Panc1 (cell line): Measurements from ENCODE around the gene PDPK1. TPM values are rescaled to one million over a fixed set of nuclear protein-coding genes. Genes with fewer than 3 reads are reported as not detected.

ENCODE experiments used
- ATAC-seq: fragments of 200-7000 bp; cut with Tn5 transposase; 2 replicates; pipeline ENCODE4 v1.9.1; 2020; ENCODE audit warnings: mild to moderate bottlenecking, moderate library complexity
- BruUV-seq: library from RNA; stranded (reverse); fragments of 400-500 nt; replicated peaks from 2 replicates; lab custom pipeline; 2021; lab: Mats Ljungman, UMichigan
- CTCF ChIA-PET: fragments of 300-600 bp; sonication (Branson Sonifier 250); formaldehyde crosslinking; loops from one replicate; lab custom pipeline; 2022; ENCODE audit warnings: antibody characterized with exemption; lab: Charles Lee
- POLR2A ChIA-PET: fragments of 300-600 bp; sonication (Branson Sonifier 250); formaldehyde crosslinking; loops from one replicate; lab custom pipeline; 2022; ENCODE audit warnings: antibody characterized with exemption; lab: Charles Lee
- DNase-seq: peaks from one replicate; pipeline ENCODE4 v3.0.0-alpha.2; 2010; ENCODE audit warnings: low read depth, low spot score
- H3K27ac ChIP-seq: 2 replicates; pipeline ENCODE4 v1.5.1; 2011; ENCODE audit warnings: mild to moderate bottlenecking, low read length, inconsistent platforms
- H3K27me3 ChIP-seq: fragments of 200-500 bp; sonication (Bioruptor generic); 2 replicates; pipeline ENCODE4 v1.6.0; 2014; ENCODE audit warnings: low read length, inconsistent platforms; ENCODE audit not compliant: control insufficient read depth, insufficient read depth
- H3K36me3 ChIP-seq: fragments of 200-500 bp; sonication (Bioruptor generic); 2 replicates; pipeline ENCODE4 v1.5.1; 2014; ENCODE audit warnings: inconsistent platforms, mild to moderate bottlenecking, low read length, moderate library complexity; ENCODE audit not compliant: control insufficient read depth, insufficient read depth
- H3K4me1 ChIP-seq: 2 replicates; pipeline ENCODE4 v1.5.1; 2011; ENCODE audit warnings: inconsistent platforms, mild to moderate bottlenecking, low read length, moderate library complexity; ENCODE audit not compliant: control insufficient read depth, insufficient read depth
- H3K4me3 ChIP-seq, 2 experiments: 2 replicates each; pipeline ENCODE4 v1.5.1; 2011 to 2012; ENCODE audit warnings: low read depth in 2 of 2, low read length in 2 of 2, mild to moderate bottlenecking in 2 of 2, inconsistent platforms in 1 of 2, moderate library complexity in 1 of 2
- H3K9me3 ChIP-seq: fragments of 200-500 bp; sonication (Bioruptor generic); 2 replicates; pipeline ENCODE4 v1.5.1; 2014; ENCODE audit warnings: low read depth, mild to moderate bottlenecking, inconsistent platforms, low read length, moderate library complexity; ENCODE audit not compliant: control insufficient read depth, insufficient read depth
- POLR2AphosphoS5 ChIP-seq: IDR thresholded peaks from 2 replicates; pipeline ENCODE4 v1.6.1; 2012; ENCODE audit warnings: mild to moderate bottlenecking, low read depth, low read length, moderate library complexity
- SIN3A ChIP-seq: IDR thresholded peaks from 2 replicates; pipeline ENCODE4 v1.6.1; 2012; ENCODE audit warnings: low read depth, mild to moderate bottlenecking, low read length, moderate library complexity, borderline replicate concordance; ENCODE audit not compliant: insufficient read depth
- TCF7L2 ChIP-seq: IDR thresholded peaks from 2 replicates; pipeline ENCODE4 v1.6.1; 2011; ENCODE audit warnings: mild to moderate bottlenecking, low read depth, low read length, inconsistent platforms
- in situ Hi-C: cut with HindIII; loops from 2 replicates; pipeline ENCODE4 v1.10.0; 2016; ENCODE audit warnings: low sequenced_read_pairs, low pct_unique_long_range_greater_than_20kb
- intact Hi-C: fragments of 100-400 bp; cut with micrococcal nuclease; formaldehyde crosslinking; loops from one replicate; pipeline ENCODE4 v1.10.0; 2022; ENCODE audit not compliant: unreplicated experiment
- total RNA-seq: library from RNA; stranded (reverse); gene quantifications from one replicate; pipeline ENCODE4 v1.2.1, GENCODE V29; 2021; ENCODE audit not compliant: unreplicated experiment
- TF ChIP-seq, protein P1 (sequence below): fragments of 450-650 bp; IDR thresholded peaks from 2 replicates; pipeline ENCODE4 v1.5.1; 2017; ENCODE audit warnings: mild to moderate bottlenecking
- TF ChIP-seq, protein P2 (sequence below), 2 experiments: IDR thresholded peaks; 2 replicates each; pipeline ENCODE4 v1.6.1; 2011 to 2012; ENCODE audit warnings: low read depth in 2 of 2, control low read depth in 1 of 2, low read length in 1 of 2, mild to moderate bottlenecking in 1 of 2, moderate library complexity in 1 of 2; ENCODE audit not compliant: insufficient read depth in 1 of 2

Gene PDPK1
- total RNA-seq, 1 experiment from 2014 or later: 43.2 TPM

DNA sequence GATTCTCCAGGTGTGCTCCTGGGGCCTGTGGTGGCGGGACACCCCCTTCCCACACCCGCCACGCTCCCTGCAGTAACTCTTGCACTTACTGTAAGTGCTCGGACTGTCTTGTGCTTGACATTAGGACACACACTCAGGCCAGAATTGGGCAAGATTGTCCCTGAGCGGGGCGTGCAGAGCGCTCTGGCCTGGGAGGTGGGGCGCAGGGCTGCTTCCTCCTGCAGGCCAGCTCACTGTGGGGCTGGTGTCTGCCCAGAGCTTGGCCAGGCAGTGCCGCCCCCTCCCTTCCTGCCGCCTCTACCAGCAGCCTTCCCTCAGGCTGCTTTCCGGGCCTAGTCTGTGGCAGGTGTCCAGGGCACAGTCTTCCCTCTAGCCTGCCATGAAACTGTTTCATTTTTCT, 30.2 kb upstream of the PDPK1 start:
- no peaks in the 10 kb centered on the region; the same call in 1 of the 2 replicates for H3K36me3 ChIP-seq
- H3K27ac ChIP-seq: no peak overlapping the region
- ChIA-PET POLR2A (no interaction called here), CTCF (no interaction called here)
- no peaks in the 10 kb centered on the region for H3K27me3 ChIP-seq
- DNase-seq (no peak), ATAC-seq (no peak; the same call in 1 of the 2 replicates)
- no TSS peak for BruUV-seq
- in situ Hi-C loops: no loop called here
- no peak overlapping the region for H3K4me3 ChIP-seq
- TF ChIP-seq, protein P1, sequence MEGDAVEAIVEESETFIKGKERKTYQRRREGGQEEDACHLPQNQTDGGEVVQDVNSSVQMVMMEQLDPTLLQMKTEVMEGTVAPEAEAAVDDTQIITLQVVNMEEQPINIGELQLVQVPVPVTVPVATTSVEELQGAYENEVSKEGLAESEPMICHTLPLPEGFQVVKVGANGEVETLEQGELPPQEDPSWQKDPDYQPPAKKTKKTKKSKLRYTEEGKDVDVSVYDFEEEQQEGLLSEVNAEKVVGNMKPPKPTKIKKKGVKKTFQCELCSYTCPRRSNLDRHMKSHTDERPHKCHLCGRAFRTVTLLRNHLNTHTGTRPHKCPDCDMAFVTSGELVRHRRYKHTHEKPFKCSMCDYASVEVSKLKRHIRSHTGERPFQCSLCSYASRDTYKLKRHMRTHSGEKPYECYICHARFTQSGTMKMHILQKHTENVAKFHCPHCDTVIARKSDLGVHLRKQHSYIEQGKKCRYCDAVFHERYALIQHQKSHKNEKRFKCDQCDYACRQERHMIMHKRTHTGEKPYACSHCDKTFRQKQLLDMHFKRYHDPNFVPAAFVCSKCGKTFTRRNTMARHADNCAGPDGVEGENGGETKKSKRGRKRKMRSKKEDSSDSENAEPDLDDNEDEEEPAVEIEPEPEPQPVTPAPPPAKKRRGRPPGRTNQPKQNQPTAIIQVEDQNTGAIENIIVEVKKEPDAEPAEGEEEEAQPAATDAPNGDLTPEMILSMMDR: no peak
- TF ChIP-seq, protein P2, sequence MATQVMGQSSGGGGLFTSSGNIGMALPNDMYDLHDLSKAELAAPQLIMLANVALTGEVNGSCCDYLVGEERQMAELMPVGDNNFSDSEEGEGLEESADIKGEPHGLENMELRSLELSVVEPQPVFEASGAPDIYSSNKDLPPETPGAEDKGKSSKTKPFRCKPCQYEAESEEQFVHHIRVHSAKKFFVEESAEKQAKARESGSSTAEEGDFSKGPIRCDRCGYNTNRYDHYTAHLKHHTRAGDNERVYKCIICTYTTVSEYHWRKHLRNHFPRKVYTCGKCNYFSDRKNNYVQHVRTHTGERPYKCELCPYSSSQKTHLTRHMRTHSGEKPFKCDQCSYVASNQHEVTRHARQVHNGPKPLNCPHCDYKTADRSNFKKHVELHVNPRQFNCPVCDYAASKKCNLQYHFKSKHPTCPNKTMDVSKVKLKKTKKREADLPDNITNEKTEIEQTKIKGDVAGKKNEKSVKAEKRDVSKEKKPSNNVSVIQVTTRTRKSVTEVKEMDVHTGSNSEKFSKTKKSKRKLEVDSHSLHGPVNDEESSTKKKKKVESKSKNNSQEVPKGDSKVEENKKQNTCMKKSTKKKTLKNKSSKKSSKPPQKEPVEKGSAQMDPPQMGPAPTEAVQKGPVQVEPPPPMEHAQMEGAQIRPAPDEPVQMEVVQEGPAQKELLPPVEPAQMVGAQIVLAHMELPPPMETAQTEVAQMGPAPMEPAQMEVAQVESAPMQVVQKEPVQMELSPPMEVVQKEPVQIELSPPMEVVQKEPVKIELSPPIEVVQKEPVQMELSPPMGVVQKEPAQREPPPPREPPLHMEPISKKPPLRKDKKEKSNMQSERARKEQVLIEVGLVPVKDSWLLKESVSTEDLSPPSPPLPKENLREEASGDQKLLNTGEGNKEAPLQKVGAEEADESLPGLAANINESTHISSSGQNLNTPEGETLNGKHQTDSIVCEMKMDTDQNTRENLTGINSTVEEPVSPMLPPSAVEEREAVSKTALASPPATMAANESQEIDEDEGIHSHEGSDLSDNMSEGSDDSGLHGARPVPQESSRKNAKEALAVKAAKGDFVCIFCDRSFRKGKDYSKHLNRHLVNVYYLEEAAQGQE (IDR thresholded peaks at IDR 0.05; ENCODE audit: insufficient read depth in 1 of 2, low read depth in 2 of 2, low read length in 1 of 2): no peak
- no peak for TF ChIP-seq TCF7L2
- no peak for TF ChIP-seq POLR2AphosphoS5
- TF ChIP-seq SIN3A: no peak
- no peaks in the 10 kb centered on the region for H3K9me3 ChIP-seq
- H3K4me1 ChIP-seq: peaks cover 5% of the 10 kb centered on the region
- intact Hi-C loops: no loop called here

DNA sequence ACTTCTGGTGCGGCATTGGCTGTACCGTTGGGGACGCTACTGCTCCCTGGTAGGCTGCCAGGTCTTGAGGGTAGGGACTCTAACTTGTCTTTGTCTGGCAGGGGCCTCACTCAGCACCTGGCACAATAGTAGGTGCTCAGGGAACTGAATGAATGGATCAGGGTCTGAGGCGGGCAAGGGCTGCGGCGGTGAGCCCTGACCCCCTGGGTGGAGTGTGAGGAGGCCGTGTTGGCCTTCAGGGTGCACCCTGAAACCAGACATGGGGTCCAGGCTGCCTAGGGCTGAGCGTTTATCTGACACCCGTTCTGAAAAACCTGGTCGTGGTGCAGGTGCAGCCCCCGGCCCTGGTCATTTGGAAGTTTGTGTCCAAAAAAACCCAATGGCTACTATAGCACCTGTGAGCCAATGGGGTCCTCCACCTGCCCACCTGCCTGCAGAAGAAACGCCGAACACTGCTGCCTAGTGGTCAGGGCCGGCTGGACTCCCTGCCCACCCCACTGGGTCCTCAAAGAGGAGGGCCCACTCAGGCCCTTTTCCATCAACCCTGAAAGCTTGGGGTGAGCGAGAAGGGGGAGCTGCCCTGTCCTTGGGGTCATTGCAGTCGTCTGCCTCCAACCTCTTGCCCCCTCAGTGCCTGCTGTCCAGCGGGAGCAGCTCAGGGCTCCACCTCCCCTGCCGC, 29.0 kb upstream of the PDPK1 start:
- ATAC-seq: no peak
- ChIA-PET CTCF (no interaction called here), POLR2A (no interaction called here)
- peaks cover 7% of the 10 kb centered on the region; the same call in 1 of the 2 replicates for H3K4me1 ChIP-seq
- H3K36me3 ChIP-seq: no peaks in the 10 kb centered on the region; the same call in 1 of the 2 replicates
- no peak overlapping the region for H3K4me3 ChIP-seq
- no peak for TF ChIP-seq POLR2AphosphoS5
- TF ChIP-seq, protein P1: no peak
- no peak for TF ChIP-seq TCF7L2
- no peak for TF ChIP-seq SIN3A
- DNase-seq: no peak
- in situ Hi-C loops: no loop called here
- intact Hi-C loops: no loop called here
- no peaks in the 10 kb centered on the region for H3K27me3 ChIP-seq
- no TSS peak for BruUV-seq
- no peak overlapping the region for H3K27ac ChIP-seq
- no peaks in the 10 kb centered on the region for H3K9me3 ChIP-seq
